Activated CD8-positive, alpha-beta memory T cell treated with anti-CD3 and anti-CD28 coated beads, Interleukin-2, amount 50 U/mL, for 1 hour (primary cell): ENCODE measurements around the gene TRIM56.
"Not testable (repeated sequence)": the region's sequence is repeated elsewhere in the genome, so short reads cannot be mapped to it uniquely, and the experiment has no call there.

ENCODE experiments used
- DNase-seq: peaks from one replicate; pipeline ENCODE4 v3.0.0-alpha.2; 2020; ENCODE audit errors: extremely low read depth

The TRIM56 gene

GRCh38 chr7:101092266-101092905 lies 7.1 kb downstream of the TRIM56 start:
- not testable (repeated sequence) for DNase-seq

- no peak for DNase-seq
These were observed 8.6 kb downstream of the TRIM56 start for GRCh38 chr7:101093906-101094305.

- DNase-seq = no peak
These were observed 9.1 kb downstream of the TRIM56 start for GRCh38 chr7:101094376-101094775.

GRCh38 chr7:101094791-101095375 lies 9.6 kb downstream of the TRIM56 start:
- DNase-seq = no peak

GRCh38 chr7:101096331-101096956 lies 11.2 kb downstream of the TRIM56 start:
- DNase-seq = no peak

- DNase-seq = no peak
These were observed 11.7 kb downstream of the TRIM56 start for GRCh38 chr7:101096957-101097347.

GRCh38 chr7:101097561-101097960 lies 12.3 kb downstream of the TRIM56 start:
- DNase-seq = no peak

GRCh38 chr7:101099969-101100781 lies 14.9 kb downstream of the TRIM56 start:
- DNase-seq = no peak

GRCh38 chr7:101100858-101101847 lies 15.9 kb downstream of the TRIM56 start:
- DNase-seq = no peak

- DNase-seq = no peak
These were observed 16.7 kb downstream of the TRIM56 start for GRCh38 chr7:101102026-101102425.

- DNase-seq = not testable (repeated sequence)
These were observed 18.4 kb downstream of the TRIM56 start for GRCh38 chr7:101103701-101104100.

- DNase-seq = no peak
These were observed 19.0 kb downstream of the TRIM56 start for GRCh38 chr7:101104193-101104713.

- DNase-seq = no peak
These were observed 19.5 kb downstream of the TRIM56 start for GRCh38 chr7:101104799-101105198.

GRCh38 chr7:101105248-101105647 lies 20.0 kb downstream of the TRIM56 start:
- DNase-seq = not testable (repeated sequence)

- DNase-seq = no peak
These were observed 21.1 kb downstream of the TRIM56 start for GRCh38 chr7:101106386-101106785.

GRCh38 chr7:101108330-101108857 lies 23.1 kb downstream of the TRIM56 start:
- no peak for DNase-seq

- no peak for DNase-seq
These were observed 23.7 kb downstream of the TRIM56 start for GRCh38 chr7:101108961-101109360.

- DNase-seq = no peak
These were observed 24.1 kb downstream of the TRIM56 start for GRCh38 chr7:101109368-101109767.

- no peak for DNase-seq
These were observed 26.0 kb downstream of the TRIM56 start for GRCh38 chr7:101111261-101111660.

GRCh38 chr7:101112233-101112632 lies 27.0 kb downstream of the TRIM56 start:
- DNase-seq = no peak

- DNase-seq = not testable (repeated sequence)
These were observed 27.9 kb downstream of the TRIM56 start for GRCh38 chr7:101113140-101113539.
